Raji (cell line): ENCODE results near the gene MCC.

Source experiments
- POLR2A ChIP-seq: IDR thresholded peaks from 2 replicates; pipeline ENCODE4 v1.6.1; 2011; ENCODE audit warnings: low read depth, low read length, control low read depth; ENCODE audit not compliant: insufficient read depth

The MCC gene

GRCh38 chr5:113178073-113178779 is 310.0 kb downstream of the MCC start:
- no peak for TF ChIP-seq POLR2A

GRCh38 chr5:113177225-113177624 is 311.0 kb downstream of the MCC start:
- TF ChIP-seq POLR2A: no peak

- no peak for TF ChIP-seq POLR2A
These were observed 311.5 kb downstream of the MCC start for GRCh38 chr5:113176734-113177133.

GRCh38 chr5:113176196-113176595 is 312.1 kb downstream of the MCC start:
- TF ChIP-seq POLR2A: no peak

- no peak for TF ChIP-seq POLR2A
These were observed 315.9 kb downstream of the MCC start for GRCh38 chr5:113172231-113172826.

- no peak for TF ChIP-seq POLR2A
These were observed 316.7 kb downstream of the MCC start for GRCh38 chr5:113171520-113171919.

GRCh38 chr5:113170707-113171106 is 317.5 kb downstream of the MCC start:
- no peak for TF ChIP-seq POLR2A

- no peak for TF ChIP-seq POLR2A
These were observed 318.5 kb downstream of the MCC start for GRCh38 chr5:113169720-113170119.

- no peak for TF ChIP-seq POLR2A
These were observed 320.3 kb downstream of the MCC start for GRCh38 chr5:113167985-113168384.

GRCh38 chr5:113166852-113167366 is 321.3 kb downstream of the MCC start:
- no peak for TF ChIP-seq POLR2A

- no peak for TF ChIP-seq POLR2A
These were observed 322.0 kb downstream of the MCC start for GRCh38 chr5:113166261-113166660.

GRCh38 chr5:113164021-113164420 is 324.2 kb downstream of the MCC start:
- TF ChIP-seq POLR2A: no peak

GRCh38 chr5:113163328-113163727 is 324.9 kb downstream of the MCC start:
- TF ChIP-seq POLR2A: no peak

- no peak for TF ChIP-seq POLR2A
These were observed 325.5 kb downstream of the MCC start for GRCh38 chr5:113162770-113163169.

- TF ChIP-seq POLR2A: no peak
These were observed 326.0 kb downstream of the MCC start for GRCh38 chr5:113162208-113162607.

- TF ChIP-seq POLR2A: no peak
These were observed 326.4 kb downstream of the MCC start for GRCh38 chr5:113161806-113162205.
